GM19324 (cell line): ENCODE measurements around the gene FAM53A.

Source experiments
- ATAC-seq: cut with Tn5 transposase; IDR thresholded peaks from one replicate; pipeline ENCODE4 v1.9.1; 2021; ENCODE audit warnings: mild to moderate bottlenecking, moderate library complexity; ENCODE audit not compliant: unreplicated experiment, low FRiP score

Gene FAM53A

DNA sequence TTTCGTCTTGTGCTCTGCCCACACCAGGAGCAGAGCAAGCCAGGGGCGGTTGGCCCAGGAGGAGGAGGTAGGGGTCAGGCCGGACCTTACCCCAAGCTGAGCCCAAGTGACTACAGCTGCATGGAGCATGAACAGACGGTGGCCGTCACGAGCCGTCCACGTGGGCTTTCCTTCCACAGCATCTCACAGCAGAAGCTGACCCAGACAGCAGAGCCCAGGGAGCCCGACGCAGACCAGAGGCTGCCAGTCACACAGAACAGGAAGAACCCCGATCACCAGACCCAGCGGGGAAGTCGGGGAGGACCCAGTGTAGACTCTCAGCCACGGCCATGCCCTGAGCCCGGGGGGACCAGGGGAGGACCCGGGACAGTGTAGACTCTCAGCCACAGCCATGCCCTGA, 58.0 kb downstream of the FAM53A start:
- no peak for ATAC-seq

DNA sequence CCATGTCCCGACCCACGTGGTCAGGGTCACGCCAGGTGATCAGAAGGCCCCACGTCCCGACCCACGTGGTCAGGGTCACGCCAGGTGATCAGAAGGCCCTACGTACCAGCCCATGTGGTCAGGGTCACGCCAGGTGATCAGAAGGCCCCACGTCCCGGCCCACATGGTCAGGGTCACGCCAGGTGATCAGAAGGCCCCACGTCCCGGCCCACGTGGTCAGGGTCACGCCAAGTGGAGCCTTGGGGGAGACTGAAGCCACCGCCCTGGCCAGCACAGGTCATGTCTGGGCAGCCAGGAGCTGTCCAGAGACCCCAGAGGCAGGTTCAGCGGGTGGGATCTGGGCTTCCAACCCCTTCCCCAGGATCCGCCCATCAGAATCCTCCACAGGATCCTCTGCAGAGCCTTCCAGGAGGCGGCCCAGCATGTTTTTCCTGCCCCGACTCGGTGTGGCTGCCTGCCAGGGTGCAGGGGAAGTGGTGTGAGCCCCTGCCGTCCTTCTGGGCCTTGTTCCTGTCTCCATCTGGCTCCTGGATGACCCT, 58.4 kb downstream of the FAM53A start:
- no peak for ATAC-seq

DNA sequence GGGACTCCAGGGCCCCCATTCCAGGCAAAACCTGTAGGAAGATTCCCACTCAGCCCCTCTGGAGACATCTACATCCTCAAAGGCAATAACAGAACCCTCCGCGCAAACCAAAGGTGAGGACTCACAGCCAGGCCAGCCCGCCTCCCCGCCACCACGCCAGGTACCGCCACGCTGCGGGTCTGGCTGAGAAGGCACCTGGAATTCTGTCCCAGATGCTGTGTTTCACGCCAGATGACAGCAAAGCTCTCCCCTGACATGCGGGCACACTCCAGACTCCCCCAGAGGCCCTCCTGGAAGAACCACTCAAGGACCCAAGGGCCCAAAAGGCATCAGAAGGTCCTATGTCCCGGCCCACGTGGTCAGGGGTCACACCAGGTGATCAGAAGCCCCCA, 59.6 kb downstream of the FAM53A start:
- no peak for ATAC-seq

DNA sequence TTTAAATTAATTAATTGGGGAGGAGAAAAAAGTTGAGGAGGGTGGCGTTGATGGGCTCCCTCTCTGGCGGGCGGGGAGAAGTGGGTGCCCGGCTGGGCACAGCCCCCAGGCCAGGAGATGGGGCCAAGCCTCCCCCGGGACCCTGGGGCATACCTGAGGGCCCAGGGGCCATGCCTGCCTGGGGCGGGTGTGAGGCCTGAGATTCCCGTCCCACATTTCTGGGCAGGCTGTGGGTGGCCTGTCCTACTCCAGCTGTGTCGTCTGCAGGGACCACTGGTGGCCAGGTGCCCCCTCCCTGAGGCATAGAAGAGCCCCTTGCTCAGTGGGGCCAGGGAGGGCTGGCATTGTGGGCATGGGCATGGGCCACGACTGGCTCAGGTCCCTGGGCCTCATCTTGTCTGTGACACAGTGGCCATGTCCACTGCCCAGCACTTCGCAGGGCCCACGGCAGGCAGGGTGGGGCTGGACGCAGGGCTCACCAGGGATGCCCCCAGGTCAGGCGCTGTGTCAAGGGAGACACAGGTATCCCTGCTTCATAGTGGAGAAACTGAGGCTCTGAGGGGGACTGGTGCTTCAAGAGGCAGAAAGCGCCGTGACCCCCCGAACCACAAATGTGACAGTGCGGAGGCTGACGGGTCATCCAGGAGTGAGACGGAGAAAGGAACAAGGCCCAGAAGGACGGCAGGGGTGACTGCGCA, 60.1 kb downstream of the FAM53A start:
- ATAC-seq = no peak

DNA sequence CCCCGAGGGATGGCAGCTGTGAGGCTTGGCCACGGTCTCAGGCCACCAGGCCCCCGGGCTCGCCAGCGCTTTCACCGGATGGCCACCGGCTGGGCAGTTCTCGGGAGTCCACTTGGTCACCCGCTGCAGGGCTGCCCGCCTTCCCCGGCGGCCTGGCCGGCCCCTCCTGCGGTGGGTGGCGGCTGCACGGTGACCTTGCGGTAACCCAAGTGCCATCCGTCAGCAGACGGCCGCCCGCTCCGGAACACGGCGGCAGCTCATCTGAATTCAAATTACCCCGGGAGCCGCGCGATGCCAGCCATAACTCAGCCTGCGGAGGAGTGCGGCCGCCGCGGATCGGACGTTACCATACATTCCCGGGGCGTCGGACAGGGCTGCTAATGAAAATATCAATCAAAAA, 60.7 kb downstream of the FAM53A start:
- no peak for ATAC-seq

DNA sequence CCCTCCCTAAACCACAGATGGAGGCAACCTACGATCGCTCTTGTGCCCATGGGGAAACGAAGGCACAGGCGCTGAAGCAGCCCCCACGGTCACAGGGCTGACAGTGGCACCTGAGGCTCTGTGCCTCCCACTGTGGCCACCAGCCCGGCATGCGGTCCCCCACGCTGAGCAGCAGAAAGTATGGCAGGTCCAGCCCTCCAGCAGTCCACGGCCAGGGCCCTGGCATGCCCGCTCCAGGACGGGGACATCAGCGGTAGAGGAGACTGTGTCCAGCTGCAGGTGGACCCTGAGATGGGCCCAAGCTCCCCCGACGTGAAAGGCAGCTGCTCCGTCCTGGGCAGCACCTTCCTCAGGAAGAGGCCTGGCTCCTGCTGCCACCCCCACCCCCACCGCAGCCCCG, 61.2 kb downstream of the FAM53A start:
- ATAC-seq = no peak

DNA sequence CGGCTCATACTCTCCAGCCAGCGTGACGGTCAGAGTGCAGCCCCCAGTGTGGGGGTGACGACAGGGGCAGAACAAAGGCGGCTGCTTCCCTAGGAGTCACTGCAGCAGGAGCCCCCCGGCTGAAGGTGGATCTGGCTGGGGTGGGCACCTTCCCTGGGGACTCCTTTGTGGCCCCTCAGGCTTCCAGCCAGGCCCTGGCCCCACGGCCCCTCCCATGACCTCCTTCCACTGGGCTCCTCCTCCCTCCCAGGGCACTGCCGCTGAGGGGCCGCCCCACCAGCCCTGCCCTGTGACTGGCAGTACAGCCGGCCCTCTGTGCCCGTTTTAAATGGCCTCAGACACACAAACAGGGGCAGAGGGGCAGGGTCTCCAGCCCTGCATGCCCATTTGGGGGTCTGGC, 61.9 kb downstream of the FAM53A start:
- no peak for ATAC-seq

DNA sequence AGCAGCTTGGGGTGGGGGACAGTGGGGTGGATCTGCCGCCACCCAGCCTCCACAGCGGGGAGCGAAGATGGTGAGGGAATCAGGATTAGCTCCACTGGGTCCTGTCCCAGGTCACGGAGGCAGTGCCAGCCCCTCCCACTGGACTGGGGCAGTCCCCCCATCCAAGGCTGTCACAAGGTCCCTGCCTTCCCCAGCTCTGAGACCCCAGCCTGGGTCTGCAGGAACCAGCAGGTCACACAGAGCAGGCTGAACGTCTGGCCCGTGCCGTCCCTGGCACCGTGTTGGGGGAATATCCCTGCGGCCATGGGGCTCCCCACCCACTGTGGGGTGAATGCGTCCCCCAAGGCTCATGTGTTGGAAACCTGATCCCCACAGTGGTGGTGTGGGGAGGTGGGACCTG, 62.6 kb downstream of the FAM53A start:
- no peak for ATAC-seq

DNA sequence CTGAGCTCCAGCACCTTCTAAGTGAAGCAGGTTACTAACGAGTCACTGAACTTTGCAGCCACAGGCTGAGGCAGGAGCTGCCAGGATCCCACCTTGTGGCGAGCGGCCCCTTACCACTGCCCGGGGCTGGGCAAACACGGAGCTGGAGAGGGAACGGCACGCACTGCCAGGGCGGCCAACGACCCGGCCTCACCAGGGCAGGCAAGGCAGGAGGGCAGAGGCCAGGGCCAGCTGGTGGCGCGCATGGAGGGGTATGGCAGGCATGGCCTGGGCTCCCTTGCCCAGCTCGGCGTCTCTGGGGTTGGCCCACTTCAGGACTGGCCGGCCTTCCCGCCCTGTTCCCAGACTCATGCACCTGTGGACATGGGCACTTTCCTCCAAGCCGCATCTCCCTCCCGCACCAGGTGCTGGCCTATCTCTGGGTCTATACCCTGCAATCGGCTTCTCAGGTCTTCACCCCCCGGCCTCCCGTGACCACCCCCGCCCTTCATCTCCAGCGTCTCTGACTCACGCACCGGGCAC, 64.9 kb downstream of the FAM53A start:
- ATAC-seq = no peak

DNA sequence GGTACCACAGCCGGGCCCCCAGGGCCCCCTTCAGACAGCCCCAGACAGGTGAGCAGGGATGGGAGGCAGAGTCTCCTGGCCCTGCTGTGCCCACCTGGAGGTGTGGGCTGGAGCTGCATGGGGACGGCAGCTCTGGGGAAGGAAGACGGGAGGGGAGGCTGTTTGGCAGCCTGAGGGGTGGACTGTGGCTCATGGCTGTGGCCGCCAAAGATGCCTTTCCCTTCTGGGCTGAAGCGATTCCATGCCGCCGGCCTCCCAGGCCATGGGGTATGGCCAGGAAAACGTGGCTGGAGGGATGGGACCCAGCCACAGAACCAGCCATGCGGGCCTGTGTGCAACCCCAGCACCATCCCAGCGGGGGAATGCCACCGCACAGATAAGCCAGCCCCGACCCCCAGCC, 65.7 kb downstream of the FAM53A start:
- ATAC-seq = no peak

DNA sequence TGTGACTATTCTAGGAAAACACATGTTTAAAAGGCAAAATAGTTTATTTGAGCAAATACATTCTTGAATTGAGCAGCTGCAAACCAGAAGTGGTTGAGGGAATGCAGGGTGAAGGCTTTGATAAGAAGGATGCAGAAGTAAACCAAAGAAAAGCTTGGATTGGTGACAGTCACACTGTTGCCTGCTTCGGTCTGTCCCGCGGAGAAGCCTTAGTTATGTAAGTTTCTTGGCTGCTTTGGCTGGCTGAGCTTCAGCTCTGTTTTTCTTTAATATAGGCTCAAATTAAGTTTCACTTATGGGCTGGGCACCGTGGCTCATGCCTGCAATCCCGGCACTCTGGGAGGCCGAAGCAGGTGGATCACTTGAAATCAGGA, 67.6 kb downstream of the FAM53A start:
- no peak for ATAC-seq

DNA sequence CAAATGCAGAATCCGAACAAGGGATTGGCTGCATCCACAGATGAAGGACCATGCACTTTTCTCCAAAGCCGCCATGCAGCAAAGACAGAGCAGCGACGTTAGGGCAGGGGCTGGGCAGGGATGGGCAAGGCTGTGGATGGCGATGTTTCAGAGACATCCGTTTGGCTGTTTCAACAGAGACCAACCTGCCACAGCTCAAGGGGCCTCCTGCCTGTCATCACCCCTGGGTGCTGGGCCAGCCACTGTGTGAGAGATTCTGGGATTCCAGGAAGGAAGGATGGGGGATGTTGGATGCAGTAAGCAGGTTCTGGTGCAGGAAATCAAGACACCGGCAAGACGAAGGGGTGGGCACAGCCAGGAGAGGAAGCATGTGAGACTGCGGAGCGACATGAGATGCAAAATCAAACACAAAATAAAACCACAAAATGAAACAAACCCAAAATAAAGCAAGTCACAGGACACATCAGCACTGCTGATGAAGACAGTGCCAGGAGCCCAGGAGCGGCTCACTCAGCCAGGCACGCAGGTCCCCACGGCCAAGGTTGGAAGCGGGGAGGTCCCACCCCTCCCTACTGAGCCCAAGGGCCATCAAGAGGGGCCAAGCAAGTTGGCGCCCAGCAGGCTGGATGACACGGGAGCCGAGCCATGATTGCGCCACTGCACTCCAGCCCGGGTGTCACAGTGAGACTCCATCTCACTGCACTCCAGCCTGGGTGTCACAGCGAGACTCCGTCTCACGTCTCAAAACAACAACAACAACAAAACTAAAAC, 68.1 kb downstream of the FAM53A start:
- ATAC-seq = no peak

DNA sequence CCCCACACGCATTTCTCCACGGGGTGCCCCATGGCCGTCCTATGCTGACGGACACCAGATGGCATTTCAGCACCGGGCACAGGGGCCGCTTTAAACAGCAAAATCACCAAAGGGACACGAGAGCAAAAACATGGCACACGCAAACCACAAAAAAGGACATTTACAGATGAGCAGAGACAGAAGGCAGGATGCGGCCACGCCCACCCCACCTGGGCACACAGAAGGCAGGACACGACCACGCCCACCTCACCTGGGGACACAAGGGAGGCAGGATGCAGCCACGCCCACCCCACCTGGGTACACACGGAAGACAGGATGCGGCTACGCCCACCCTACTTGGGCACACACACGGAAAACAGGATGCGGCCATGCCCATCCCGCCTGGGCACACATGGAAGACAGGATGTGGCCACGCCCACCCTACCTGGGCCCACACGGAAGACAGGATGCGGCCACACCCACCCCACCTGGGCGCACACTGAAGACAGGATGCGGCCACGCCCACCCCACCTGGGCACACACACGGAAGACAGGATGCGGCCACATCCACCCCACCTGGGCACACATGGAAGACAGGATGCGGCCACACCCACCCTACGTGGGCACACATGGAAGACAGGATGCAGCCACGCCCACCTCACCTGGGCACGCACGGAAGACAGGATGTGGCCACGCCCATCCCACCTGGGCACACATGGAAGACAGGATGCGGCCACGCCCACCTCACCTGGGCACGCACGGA, 69.1 kb downstream of the FAM53A start:
- ATAC-seq = no peak

DNA sequence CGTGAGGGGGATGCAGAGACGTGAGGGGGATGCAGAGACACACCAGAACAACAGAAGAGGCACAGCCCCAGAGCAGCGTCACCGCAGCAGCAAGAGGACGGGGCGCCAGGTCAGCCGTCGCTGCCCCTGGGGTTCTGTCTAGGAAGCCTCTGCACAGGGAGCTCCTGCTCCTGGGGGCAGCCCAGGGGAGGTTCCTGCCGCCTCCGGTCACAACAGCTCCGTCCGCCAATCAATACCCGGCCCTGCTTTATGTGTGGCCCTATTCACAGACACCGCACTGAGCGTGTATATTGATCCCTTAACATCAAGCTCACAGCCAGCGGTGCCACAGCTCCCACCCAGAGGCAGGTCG, 69.6 kb downstream of the FAM53A start:
- no peak for ATAC-seq

DNA sequence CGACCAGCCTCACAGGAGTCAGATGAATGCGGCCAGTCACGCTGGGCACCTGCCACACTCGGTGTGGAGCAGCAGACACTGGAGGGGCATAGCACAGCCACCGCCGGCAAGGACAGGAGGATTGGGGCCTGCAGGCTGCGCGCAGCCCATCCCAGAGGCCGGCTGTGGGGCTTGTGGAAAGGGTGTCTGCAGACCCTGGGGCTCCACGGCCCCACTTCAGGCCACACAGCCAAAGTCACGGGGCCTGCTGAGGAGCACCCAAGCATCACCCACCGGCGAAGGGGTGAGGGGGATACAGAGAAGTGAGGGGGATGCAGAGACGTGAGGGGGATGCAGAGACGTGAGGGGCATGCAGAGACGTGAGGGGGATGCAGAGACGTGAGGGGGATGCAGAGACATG, 70.1 kb downstream of the FAM53A start:
- ATAC-seq = no peak

DNA sequence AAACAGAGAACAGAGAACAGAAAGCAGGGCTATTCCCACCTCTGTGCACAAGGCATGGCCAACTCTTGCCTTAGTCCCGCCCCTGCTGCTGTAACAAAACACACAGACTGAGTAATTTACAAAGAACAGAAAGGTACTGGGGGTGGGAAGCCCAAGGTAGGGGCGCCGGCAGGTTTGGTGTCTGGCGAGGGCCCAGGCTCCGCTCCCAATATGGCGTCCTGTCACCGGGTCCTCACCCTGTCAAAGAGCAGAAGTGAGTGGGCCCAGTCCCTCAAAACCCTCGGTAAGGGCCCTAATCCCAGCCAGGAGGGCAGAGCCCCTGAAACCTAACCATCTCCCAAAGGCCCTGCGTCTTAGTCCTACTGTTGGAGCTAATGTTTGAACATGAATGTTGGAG, 71.0 kb downstream of the FAM53A start:
- no peak for ATAC-seq

DNA sequence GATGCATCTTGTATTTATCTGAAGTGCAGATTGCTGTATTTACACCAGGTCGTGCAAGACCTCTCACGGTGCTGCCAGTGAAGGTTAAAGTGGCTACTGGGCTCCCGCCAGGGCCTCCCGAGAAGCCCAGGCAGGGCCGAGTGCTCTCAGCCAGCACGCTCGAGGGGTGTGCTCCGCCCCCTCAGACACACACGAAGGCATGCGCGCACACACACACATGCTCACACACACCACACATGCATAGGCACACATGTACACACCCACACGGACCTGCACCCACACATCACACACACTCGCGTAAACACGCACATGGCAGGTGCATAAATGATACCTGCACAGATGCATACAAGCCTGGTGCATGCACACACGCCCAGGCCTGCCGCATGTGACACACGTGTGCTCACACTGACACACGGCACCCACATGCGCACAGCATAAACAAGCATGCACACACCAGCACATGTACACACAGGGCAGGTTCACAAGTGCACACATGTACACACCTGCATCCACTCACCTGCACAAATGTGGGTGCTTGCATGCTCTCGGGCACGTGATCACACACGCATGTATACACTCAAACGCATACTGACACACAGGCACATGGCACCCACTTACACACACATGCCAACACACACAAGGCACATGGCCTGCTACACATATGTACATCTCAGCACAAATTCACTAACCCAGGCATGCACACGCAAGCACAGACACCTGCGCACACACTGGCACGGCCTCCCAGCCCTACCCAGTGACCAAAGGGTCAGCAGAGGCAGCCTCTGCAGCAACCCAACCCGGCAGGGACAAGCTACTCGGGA, 71.6 kb downstream of the FAM53A start:
- ATAC-seq = no peak

DNA sequence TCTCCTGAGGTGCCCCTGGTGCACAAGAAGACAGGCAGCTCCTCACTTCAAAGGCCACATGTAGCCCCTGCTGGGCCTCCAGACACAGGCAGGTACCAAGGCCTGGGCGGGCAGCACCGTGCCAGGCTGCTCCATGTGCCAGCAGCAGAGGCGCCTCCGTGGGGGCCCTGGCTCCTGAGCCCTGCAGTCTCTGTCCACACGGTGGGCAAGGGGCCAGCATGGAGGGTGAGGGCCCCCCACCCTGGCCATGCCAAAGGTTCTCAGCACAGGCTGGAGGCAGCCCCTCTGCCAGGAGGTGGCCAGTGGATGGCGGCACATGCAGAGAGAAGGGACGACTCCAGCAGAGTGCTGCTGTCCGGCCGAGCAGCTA, 72.6 kb downstream of the FAM53A start:
- no peak for ATAC-seq

DNA sequence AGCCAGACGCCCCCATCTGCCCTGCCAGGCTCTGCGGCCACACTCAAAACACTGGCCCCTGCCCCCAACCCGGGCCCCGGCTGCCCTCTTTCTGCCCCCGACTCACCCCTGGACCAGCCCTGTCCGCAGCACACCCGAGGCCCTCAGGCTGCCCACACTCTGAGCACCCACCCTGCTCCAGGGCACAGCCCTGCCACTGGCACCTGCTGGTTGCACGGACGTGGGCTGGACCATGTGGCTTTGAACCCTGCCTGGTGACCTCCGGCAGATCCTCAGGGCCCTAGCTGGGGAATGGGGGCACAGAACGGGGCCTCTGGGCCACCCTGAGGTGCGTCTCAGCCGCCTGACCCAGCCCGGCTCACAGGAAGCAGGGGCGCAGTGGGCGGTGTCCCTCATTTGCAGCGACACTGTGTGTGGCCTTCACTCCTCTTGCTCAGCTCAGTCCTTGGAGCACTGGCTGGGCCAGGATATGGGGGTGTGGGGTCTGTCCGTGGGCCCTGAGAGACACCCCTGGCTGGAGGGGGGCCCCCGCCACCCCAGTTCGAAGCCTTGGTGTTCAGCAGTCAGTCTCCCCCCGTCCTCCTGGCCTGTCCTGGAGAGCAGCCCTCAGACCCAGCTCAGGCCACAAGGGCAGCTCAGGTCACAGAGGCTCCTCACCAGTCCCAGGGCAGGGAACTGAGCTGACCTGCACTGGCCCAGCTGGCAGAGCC, 73.2 kb downstream of the FAM53A start:
- no peak for ATAC-seq
